SK-N-SH (cell line): ENCODE results near the gene CDK5RAP2. TPM values are rescaled to one million over a fixed set of nuclear protein-coding genes. Genes with fewer than 3 reads are reported as not detected.

Experiments used
- CTCF ChIA-PET: fragments of 300-600, 350-600 bp; formaldehyde crosslinking; extraction: SDS; loops from one replicate; lab custom pipeline; 2021; lab: Yijun Ruan, JAX
- POLR2A ChIA-PET: fragments of 350-600 bp; sonication (Branson Sonifier 250); formaldehyde crosslinking; extraction: SDS; loops from one replicate; lab custom pipeline; 2020; ENCODE audit warnings: antibody characterized with exemption, inconsistent platforms; lab: Yijun Ruan, JAX
- DNase-seq: peaks from one replicate; pipeline ENCODE4 v3.0.0; 2012
- H2AFZ ChIP-seq: fragments of 200-600 bp; sonication (generic); 2 replicates; pipeline ENCODE4 v1.8.1; 2016; ENCODE audit warnings: antibody characterized with exemption, mild to moderate bottlenecking, low read depth
- H3F3A ChIP-seq: fragments of 200-600 bp; sonication (generic); replicated peaks from 2 replicates; pipeline ENCODE3; 2016; ENCODE audit warnings: antibody characterized with exemption, mild to moderate bottlenecking; ENCODE audit not compliant: insufficient read depth
- H3K27ac ChIP-seq, 2 experiments: fragments of 200-500 bp in 1 of 2; fragments of 200-600 bp in 1 of 2; sonication (Bioruptor generic) in 1 of 2; sonication (generic), shearing (Covaris generic) in 1 of 2; 2 replicates each; pipeline versions ENCODE4 v1.5.1 to v1.6.1; 2014 to 2016; ENCODE audit warnings: low read depth in 2 of 2, inconsistent platforms in 1 of 2, low read length in 1 of 2, mild to moderate bottlenecking in 1 of 2, mixed read lengths in 1 of 2
- H3K27me3 ChIP-seq: fragments of 200-600 bp; sonication (generic), shearing (Covaris generic); 2 replicates; pipeline ENCODE4 v1.6.1; 2016; ENCODE audit warnings: mixed run types; ENCODE audit not compliant: insufficient read depth
- H3K36me3 ChIP-seq, 2 experiments: fragments of 200-500 bp in 1 of 2; fragments of 200-600 bp in 1 of 2; sonication (Bioruptor generic) in 1 of 2; sonication (generic) in 1 of 2; replicated peaks in 1 of 2; 2 replicates each; pipeline versions ENCODE3 to v1.5.1; 2014 to 2016; ENCODE audit warnings: low read length in 1 of 2, mild to moderate bottlenecking in 1 of 2; ENCODE audit not compliant: insufficient read depth in 2 of 2, control insufficient read depth in 1 of 2
- H3K4me1 ChIP-seq, 2 experiments: fragments of 200-500 bp in 1 of 2; fragments of 200-600 bp in 1 of 2; sonication (Bioruptor generic) in 1 of 2; sonication (generic), shearing (Covaris generic) in 1 of 2; 2 replicates each; pipeline versions ENCODE4 v1.5.1 to v1.6.1; 2014 to 2016; ENCODE audit warnings: low read depth in 1 of 2, low read length in 1 of 2, mixed run types in 1 of 2; ENCODE audit not compliant: insufficient read depth in 2 of 2, control insufficient read depth in 1 of 2
- H3K4me2 ChIP-seq: fragments of 200-600 bp; sonication (generic), shearing (Covaris generic); 2 replicates; pipeline ENCODE4 v1.6.1; 2017; ENCODE audit warnings: mixed run types
- H3K4me3 ChIP-seq, 2 experiments: fragments of 200-500 bp in 1 of 2; fragments of 200-600 bp in 1 of 2; sonication (Bioruptor generic) in 1 of 2; sonication (generic), shearing (Covaris generic) in 1 of 2; 2 replicates each; pipeline versions ENCODE4 v1.5.1 to v1.8.1; 2014 to 2016; ENCODE audit warnings: low read depth in 2 of 2, inconsistent platforms in 1 of 2, low read length in 1 of 2, mild to moderate bottlenecking in 1 of 2, mixed read lengths in 1 of 2, moderate library complexity in 1 of 2
- H3K79me2 ChIP-seq: fragments of 200-600 bp; sonication (generic); 2 replicates; pipeline ENCODE4 v1.8.1; 2017; ENCODE audit warnings: mild to moderate bottlenecking; ENCODE audit not compliant: insufficient read depth
- H3K9ac ChIP-seq: fragments of 200-600 bp; sonication (generic); 2 replicates; pipeline ENCODE4 v1.6.1; 2017; ENCODE audit warnings: mixed run types
- H3K9me2 ChIP-seq: fragments of 200-600 bp; sonication (generic); 2 replicates; pipeline ENCODE4 v1.6.1; 2017; ENCODE audit warnings: mixed run types
- H3K9me3 ChIP-seq: fragments of 200-600 bp; sonication (generic); 2 replicates; pipeline ENCODE4 v1.6.1; 2017; ENCODE audit warnings: mixed run types, mild to moderate bottlenecking, moderate library complexity
- H4K20me1 ChIP-seq: fragments of 200-600 bp; sonication (generic); 2 replicates; pipeline ENCODE4 v1.6.1; 2017; ENCODE audit warnings: mild to moderate bottlenecking, mixed run types; ENCODE audit not compliant: insufficient read depth
- CHD2 ChIP-seq: fragments of 150-350 bp; IDR thresholded peaks from 2 replicates; pipeline ENCODE4 v1.6.1; 2018; ENCODE audit warnings: low read length; ENCODE audit not compliant: partially characterized antibody
- ELF1 ChIP-seq: IDR thresholded peaks from 2 replicates; pipeline ENCODE4 v1.4.0; 2012
- EP300 ChIP-seq, 2 experiments: IDR thresholded peaks; 2 replicates each; pipeline versions ENCODE4 v1.4.0 to v1.6.1; 2012; ENCODE audit warnings: borderline replicate concordance in 1 of 2, low read depth in 1 of 2, low read length in 1 of 2
- GABPA ChIP-seq: IDR thresholded peaks from 2 replicates; pipeline ENCODE4 v1.4.0; 2012; ENCODE audit warnings: low read depth, mild to moderate bottlenecking
- IRF3 ChIP-seq: fragments of 150-350 bp; IDR thresholded peaks from 2 replicates; pipeline ENCODE4 v1.6.1; 2016; ENCODE audit warnings: mild to moderate bottlenecking, low read depth, low read length
- JUND ChIP-seq: IDR thresholded peaks from 2 replicates; pipeline ENCODE4 v1.4.0; 2012
- MAX ChIP-seq: IDR thresholded peaks from 2 replicates; pipeline ENCODE4 v1.4.0; 2012; ENCODE audit warnings: low read depth
- MEF2A ChIP-seq: IDR thresholded peaks from 2 replicates; pipeline ENCODE4 v1.4.0; 2012; ENCODE audit warnings: low read depth, borderline replicate concordance
- MXI1 ChIP-seq: IDR thresholded peaks from 2 replicates; pipeline ENCODE4 v1.6.1; 2012; ENCODE audit warnings: mild to moderate bottlenecking, low read depth, low read length, improper control_type of control experiment
- PBX3 ChIP-seq: IDR thresholded peaks from 2 replicates; pipeline ENCODE4; 2012
- POLR2AphosphoS5 ChIP-seq: IDR thresholded peaks from 2 replicates; pipeline ENCODE4 v1.6.1; 2012; ENCODE audit warnings: low read depth, low read length
- RAD21 ChIP-seq: IDR thresholded peaks from 2 replicates; pipeline ENCODE4 v1.6.1; 2012; ENCODE audit warnings: mild to moderate bottlenecking, low read length
- RFX5 ChIP-seq: IDR thresholded peaks from 2 replicates; pipeline ENCODE4 v1.6.1; 2012; ENCODE audit warnings: mild to moderate bottlenecking, improper control_type of control experiment, low read length
- RXRA ChIP-seq: IDR thresholded peaks from 2 replicates; pipeline ENCODE4 v1.4.0; 2012; ENCODE audit warnings: low read depth, mild to moderate bottlenecking, borderline replicate concordance
- SIN3A ChIP-seq: IDR thresholded peaks from 2 replicates; pipeline ENCODE4 v1.6.1; 2012; ENCODE audit warnings: low read depth, mild to moderate bottlenecking, low read length, moderate library complexity, borderline replicate concordance
- TCF12 ChIP-seq: IDR thresholded peaks from 2 replicates; pipeline ENCODE4 v1.4.0; 2012
- USF1 ChIP-seq: IDR thresholded peaks from 2 replicates; pipeline ENCODE4 v1.4.0; 2012; ENCODE audit warnings: low read depth, borderline replicate concordance
- USF2 ChIP-seq: fragments of 150-350 bp; IDR thresholded peaks from 2 replicates; pipeline ENCODE4 v1.6.1; 2017; ENCODE audit warnings: antibody characterized with exemption, low read length, low read depth, borderline replicate concordance
- WGBS: methylation state at CpG from one replicate; pipeline ENCODE4 v1.1.6; 2017; ENCODE audit warnings: low lambda C conversion rate; 5-methylcytosine and 5-hydroxymethylcytosine counted together
- polyA plus RNA-seq, 3 experiments: library from polyadenylated mRNA; depleted of rRNA; stranded (reverse); fragments of >200 nt; gene quantifications; 2 replicates each; pipeline ENCODE4 v1.2.3, GENCODE V29; 2012

CDK5RAP2 gene
- polyA plus RNA-seq, 1 of the 3 experiments (the other 2 are of a cell fraction), result 20.7 TPM

GRCh38 chr9:120559546-120559945, 20.4 kb downstream of the CDK5RAP2 start:
- CTCF ChIA-PET, result interaction anchor here (0.8 kb wide), 1 partner anchor 28 kb away, joined by 3 read pairs; no protein-coding TSS in a partner anchor
- POLR2A ChIA-PET, result no interaction called here
- no peak for TF ChIP-seq PBX3
- TF ChIP-seq JUND, result no peak
- TF ChIP-seq ELF1, result no peak
- TF ChIP-seq POLR2AphosphoS5, result no peak
- TF ChIP-seq MAX, result no peak
- TF ChIP-seq RAD21, result no peak
- no peak for TF ChIP-seq USF2
- no peak for TF ChIP-seq SIN3A
- TF ChIP-seq GABPA, result no peak
- no peak for TF ChIP-seq USF1
- no peak for TF ChIP-seq MEF2A
- TF ChIP-seq RXRA, result no peak
- TF ChIP-seq TCF12, result no peak
- TF ChIP-seq RFX5, result no peak
- no peak for TF ChIP-seq EP300 (IDR thresholded peaks at IDR 0.05; ENCODE audit: borderline replicate concordance in 1 of 2, low read depth in 1 of 2, low read length in 1 of 2)
- no peak for TF ChIP-seq IRF3
- TF ChIP-seq CHD2, result no peak
- no peak for TF ChIP-seq MXI1

More at GRCh38 chr9:120559546-120559945, 20.4 kb downstream of the CDK5RAP2 start:
- Histone ChIP-seq H3K4me2 (no peak overlapping the region), H4K20me1 (no peaks in the 10 kb centered on the region; the same call in 1 of the 2 replicates), H3K9me3 (no peaks in the 10 kb centered on the region), H3K36me3 (peaks cover 4 to 12% of the 10 kb centered on the region in 2 experiments), H3K9ac (no peak overlapping the region), H2AFZ (no peak overlapping the region), H3K79me2 (peaks cover 53% of the 10 kb centered on the region; the same call in 1 of the 2 replicates), H3K27ac (no peak overlapping the region), H3K9me2 (no peaks in the 10 kb centered on the region), H3K4me1 (no peaks in the 10 kb centered on the region), H3F3A (no peaks in the 10 kb centered on the region), H3K27me3 (no peaks in the 10 kb centered on the region), H3K4me3 (no peak overlapping the region)
- no peak for DNase-seq
- WGBS, result 100% methylated on average over 1 of the region's 1 CpG
